Mesodermal cell (in vitro differentiated cells): ENCODE results near the gene GPR39.

ENCODE experiments used
- H3K27ac ChIP-seq: 2 replicates; pipeline ENCODE4 v1.7.0; 2013; ENCODE audit warnings: mild to moderate bottlenecking, low read depth, low read length, moderate library complexity; ENCODE audit not compliant: severe bottlenecking
- H3K36me3 ChIP-seq: 2 replicates; pipeline ENCODE4 v1.7.1; 2013; ENCODE audit warnings: mild to moderate bottlenecking, low read length, moderate library complexity; ENCODE audit not compliant: control insufficient read depth, insufficient read depth
- H3K4me1 ChIP-seq: one replicate; pipeline ENCODE4 v1.7.1; 2013; ENCODE audit warnings: mild to moderate bottlenecking, low read length; ENCODE audit not compliant: insufficient read depth, control insufficient read depth, poor library complexity, severe bottlenecking
- H3K4me3 ChIP-seq: 2 replicates; pipeline ENCODE4 v1.7.0; 2013; ENCODE audit warnings: low read length, control low read depth, mild to moderate bottlenecking; ENCODE audit not compliant: insufficient read depth, poor library complexity, severe bottlenecking; ENCODE audit errors: extremely low read depth
- H3K9me3 ChIP-seq: 2 replicates; pipeline ENCODE4 v1.7.1; 2013; ENCODE audit warnings: mild to moderate bottlenecking, low read length, moderate library complexity; ENCODE audit not compliant: control insufficient read depth
- WGBS, 2 experiments: methylation state at CpG; one replicate each; pipeline ENCODE4 v1.1.5; 2013; ENCODE audit warnings: missing lambda C conversion rate in 2 of 2; ENCODE audit not compliant: insufficient coverage in 2 of 2; 5-methylcytosine and 5-hydroxymethylcytosine counted together

Gene GPR39

DNA sequence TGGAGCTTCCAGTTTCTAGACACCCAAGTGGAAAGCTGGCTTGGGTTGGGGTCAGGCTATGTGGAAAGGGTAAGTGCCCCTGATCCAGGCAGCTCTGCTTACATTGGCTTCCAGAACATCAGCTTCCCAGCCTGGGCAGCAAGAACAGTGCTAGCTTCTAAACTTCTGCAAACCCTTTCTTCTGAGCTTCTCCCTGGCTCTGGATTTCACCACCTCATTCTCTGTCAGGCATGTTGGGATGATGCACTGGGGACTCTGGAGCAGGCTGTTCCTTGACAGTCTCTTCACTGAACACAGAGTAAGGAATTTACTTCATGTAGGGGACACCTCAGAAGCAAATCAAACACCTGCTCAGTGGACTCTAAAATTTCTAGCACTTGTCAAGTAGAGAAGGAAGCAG lies 180.6 kb downstream of the GPR39 start:
- Histone ChIP-seq H3K36me3 (no peaks in the 10 kb centered on the region), H3K9me3 (no peaks in the 10 kb centered on the region), H3K27ac (no peak overlapping the region), H3K4me3 (no peak overlapping the region), H3K4me1 (peaks cover 9% of the 10 kb centered on the region)

DNA sequence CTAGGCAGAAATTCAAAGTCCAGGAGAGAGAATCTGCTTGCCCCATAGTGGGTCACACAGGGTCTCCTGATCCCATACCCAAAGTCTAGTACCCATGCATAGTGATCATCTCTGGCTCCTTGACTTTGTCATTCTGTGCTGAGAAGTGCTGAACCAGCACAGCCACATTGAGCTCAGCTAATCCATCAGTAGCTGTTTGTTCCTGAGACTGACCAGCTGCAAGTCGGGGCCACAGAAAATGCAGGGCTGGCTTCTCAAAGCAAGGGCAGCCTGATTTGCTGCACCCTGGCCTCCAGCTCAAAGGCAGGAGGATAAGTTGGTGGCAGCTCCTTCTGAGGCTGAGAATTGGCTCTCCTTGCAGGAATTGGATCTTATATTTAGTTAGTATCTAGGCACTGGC lies 181.2 kb downstream of the GPR39 start:
- Histone ChIP-seq H3K4me3 (no peak overlapping the region), H3K27ac (no peak overlapping the region), H3K9me3 (no peaks in the 10 kb centered on the region), H3K4me1 (peaks cover 9% of the 10 kb centered on the region), H3K36me3 (no peaks in the 10 kb centered on the region)
- 83 to 100% methylated on average over 1 of the region's 1 CpG for WGBS, 2 experiments

DNA sequence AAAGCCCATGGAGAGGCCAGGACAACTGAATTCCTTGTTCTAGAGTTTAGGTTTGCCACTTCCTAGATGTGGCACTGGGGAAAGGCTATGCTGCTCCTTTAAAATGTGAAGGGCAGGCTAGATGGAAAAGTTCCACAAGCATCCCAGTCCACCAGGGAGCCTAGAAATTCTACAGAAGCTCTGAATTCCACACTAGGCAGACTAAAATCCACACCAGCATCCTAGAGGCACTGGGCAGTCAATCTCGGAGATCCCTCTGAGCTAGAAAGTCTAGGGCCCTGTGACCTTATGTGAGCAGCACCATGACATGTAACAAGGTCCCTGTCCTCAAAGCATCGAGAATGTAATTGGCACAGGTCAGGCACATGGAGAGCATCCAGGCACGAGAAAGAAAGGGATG lies 181.9 kb downstream of the GPR39 start:
- Histone ChIP-seq H3K4me3 (no peak overlapping the region), H3K36me3 (no peaks in the 10 kb centered on the region), H3K27ac (no peak overlapping the region), H3K4me1 (peaks cover 6% of the 10 kb centered on the region), H3K9me3 (no peaks in the 10 kb centered on the region)
- WGBS, 2 experiments: 86% methylated on average over 1 of the region's 3 CpGs; no CpG with 5 or more reads in 1 of the 2 experiments

DNA sequence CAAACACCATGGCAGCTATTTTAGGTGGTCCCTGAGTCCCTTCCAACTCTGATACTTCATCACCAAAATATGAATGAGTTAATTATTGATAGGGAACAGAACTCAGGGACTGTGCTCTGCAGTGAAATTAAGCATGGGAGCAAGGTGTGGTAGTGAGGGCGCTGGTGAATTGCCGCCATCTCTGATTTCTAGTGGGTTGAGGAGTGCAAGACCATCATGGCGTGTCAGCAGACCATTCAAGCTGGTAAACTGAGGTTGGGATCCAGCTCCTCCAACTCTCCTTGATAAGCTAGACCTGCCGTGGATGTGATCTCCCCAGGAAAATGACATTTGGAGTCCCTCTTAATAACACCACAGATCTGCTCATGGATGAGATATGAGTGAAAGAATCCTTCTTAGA lies 183.0 kb downstream of the GPR39 start:
- Histone ChIP-seq H3K4me3 (no peak overlapping the region), H3K36me3 (no peaks in the 10 kb centered on the region), H3K4me1 (no peaks in the 10 kb centered on the region), H3K9me3 (no peaks in the 10 kb centered on the region), H3K27ac (no peak overlapping the region)
- whole genome bisulfite sequencing, 2 experiments: 83 to 95% methylated on average over 1 to 3 of the region's 4 CpGs

DNA sequence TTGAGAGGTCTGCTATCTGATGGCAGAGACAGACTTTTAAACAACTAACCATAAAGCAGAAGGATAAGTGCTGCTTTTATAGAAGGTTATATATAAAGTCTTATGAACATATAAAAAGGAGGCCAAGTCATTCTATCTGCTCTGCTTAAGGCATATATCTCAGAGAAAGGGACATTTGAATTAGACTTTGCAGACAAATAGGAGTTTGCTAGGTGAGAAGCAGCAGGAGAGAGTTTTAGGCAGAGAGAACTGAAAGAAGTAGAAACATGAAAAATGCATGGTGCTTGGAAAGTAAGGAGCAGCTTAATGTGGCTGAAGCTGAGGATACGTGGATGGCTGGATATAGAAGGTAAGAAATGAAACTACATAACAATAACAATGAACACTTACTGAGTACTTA lies 188.0 kb downstream of the GPR39 start:
- Histone ChIP-seq H3K27ac (no peak overlapping the region), H3K4me1 (no peaks in the 10 kb centered on the region), H3K36me3 (no peaks in the 10 kb centered on the region), H3K9me3 (no peaks in the 10 kb centered on the region), H3K4me3 (no peak overlapping the region)
- WGBS, 2 experiments: no CpG with 5 or more reads among the region's 1 CpG

DNA sequence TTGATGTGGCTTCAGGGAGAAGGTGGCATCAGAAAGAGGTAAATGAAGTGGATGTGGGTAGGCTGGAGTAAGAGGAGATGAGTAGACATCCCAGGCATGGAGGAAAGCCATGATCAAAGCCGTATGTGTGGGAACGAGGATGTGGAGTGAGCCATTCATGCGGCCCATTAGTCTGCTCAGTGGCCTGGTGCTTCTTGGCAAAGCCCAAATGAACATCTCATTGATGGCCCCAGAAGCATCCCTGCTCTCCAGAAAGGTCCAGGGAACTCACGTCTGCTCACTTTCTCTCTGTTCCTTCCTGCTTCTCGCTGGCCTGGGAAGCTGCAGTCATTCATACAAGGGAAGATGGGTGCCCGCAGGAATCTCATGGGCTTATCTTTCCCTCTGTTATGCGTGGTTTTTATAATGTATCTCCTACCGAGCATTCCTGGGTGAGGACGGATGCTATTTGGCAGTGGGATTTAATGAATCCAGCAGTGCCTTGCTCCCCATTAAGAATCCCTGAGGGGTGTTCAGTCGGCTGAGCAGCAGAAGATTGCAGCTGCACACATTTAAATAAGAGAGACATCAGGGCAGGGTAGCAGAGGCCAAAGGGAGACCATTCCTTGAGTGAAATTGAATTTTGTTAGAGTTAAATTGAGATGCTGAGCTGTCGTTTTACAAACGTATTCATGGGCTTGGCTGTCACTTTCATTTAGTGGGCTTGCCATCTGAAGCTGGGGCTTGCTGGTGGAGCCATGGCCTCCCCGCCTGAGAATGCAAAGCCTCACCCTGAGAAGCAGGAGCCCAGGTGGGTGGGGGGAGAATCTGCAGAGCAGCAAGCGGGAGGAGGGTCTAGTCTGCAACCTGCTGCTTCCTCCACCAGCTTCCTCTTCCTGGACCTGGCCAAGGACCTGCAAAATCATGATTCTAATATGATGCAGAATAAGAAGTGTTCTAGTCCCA lies 188.9 kb downstream of the GPR39 start:
- no peaks in the 10 kb centered on the region for H3K9me3 ChIP-seq
- no peaks in the 10 kb centered on the region for H3K4me1 ChIP-seq
- H3K27ac ChIP-seq: no peak overlapping the region
- H3K36me3 ChIP-seq: no peaks in the 10 kb centered on the region
- H3K4me3 ChIP-seq: no peak overlapping the region
- WGBS, 2 experiments: 65 to 78% methylated on average over 9 to 11 of the region's 14 CpGs

DNA sequence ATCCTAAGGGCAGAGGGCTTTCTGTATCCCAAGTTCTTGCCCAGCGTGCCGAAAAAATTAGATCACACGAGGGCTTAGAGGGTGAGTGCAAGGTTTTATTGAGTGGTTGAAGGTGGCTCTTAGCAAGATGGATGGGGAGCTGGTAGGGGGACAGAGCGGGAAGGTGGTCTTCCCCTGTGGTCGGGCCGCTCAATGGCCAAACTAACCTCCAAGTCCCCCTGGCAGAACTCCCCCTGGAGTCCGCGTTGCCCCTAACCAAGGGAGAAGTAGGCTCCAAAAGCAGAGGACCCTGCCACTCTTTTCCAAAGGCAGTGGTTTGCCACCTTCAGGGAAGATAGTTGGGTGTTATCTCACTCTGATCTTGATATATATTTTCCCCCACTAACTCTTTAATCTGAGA lies 190.0 kb downstream of the GPR39 start:
- Histone ChIP-seq H3K27ac (no peak overlapping the region), H3K4me1 (no peaks in the 10 kb centered on the region), H3K36me3 (no peaks in the 10 kb centered on the region), H3K4me3 (no peak overlapping the region), H3K9me3 (no peaks in the 10 kb centered on the region)
- 80 to 89% methylated on average over 2 to 3 of the region's 8 CpGs for WGBS, 2 experiments

DNA sequence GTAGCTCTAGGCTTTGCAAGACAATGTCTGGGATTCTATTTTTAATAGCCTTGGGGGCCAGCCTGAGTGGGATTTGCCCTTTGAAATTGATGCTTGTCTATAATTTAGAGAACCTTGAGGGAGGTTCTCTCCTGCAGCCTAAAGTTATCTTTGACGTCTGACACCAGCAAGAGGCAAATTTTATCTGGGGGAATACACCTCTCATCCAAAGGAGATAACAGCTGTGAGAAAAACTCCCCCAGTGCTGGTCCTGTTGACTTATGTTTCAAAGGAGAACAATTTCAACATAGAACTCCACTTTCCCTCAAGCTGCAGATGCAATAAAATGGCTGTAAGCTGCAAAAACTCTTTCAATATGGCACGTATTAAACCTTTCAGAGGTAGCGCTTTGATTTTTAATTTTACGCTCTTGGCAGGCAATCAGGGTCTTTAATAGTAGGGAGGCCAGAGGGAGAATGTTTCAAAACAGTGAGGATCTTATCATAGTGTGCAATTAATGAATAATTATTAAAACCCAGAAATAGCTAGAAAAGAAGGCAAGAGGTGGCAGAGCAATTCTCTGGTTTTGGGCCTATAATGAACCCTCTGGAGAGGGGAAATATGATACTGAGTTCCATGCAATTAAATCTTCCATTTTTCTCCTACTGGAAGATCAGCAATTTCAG lies 191.0 kb downstream of the GPR39 start:
- 88 to 90% methylated on average over 2 of the region's 4 CpGs for WGBS, 2 experiments
- Histone ChIP-seq H3K36me3 (no peaks in the 10 kb centered on the region), H3K9me3 (no peaks in the 10 kb centered on the region), H3K4me3 (no peak overlapping the region), H3K4me1 (no peaks in the 10 kb centered on the region), H3K27ac (no peak overlapping the region)

DNA sequence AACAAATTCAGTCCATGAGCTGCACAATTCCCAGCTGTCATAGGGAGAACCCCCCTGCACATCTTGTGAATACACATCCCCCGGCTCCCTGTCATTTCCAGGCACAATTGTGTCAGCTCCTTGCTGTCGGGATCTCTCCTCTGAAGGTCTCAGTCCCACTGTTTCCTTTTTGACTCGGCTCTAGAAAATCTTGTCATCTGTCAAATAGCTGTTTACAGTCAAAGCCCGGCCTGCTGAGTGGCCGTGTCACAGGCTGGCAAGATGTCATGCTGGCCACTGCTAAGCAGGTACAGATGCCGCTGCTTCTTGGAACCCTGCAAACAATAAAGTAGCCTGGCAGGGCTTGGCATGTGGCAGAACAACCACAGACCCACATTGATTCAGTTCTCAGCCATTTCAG lies 191.7 kb downstream of the GPR39 start:
- Histone ChIP-seq H3K36me3 (no peaks in the 10 kb centered on the region), H3K9me3 (no peaks in the 10 kb centered on the region), H3K4me3 (no peak overlapping the region), H3K4me1 (no peaks in the 10 kb centered on the region), H3K27ac (no peak overlapping the region)
- 67 to 76% methylated on average over 6 of the region's 6 CpGs for WGBS, 2 experiments

DNA sequence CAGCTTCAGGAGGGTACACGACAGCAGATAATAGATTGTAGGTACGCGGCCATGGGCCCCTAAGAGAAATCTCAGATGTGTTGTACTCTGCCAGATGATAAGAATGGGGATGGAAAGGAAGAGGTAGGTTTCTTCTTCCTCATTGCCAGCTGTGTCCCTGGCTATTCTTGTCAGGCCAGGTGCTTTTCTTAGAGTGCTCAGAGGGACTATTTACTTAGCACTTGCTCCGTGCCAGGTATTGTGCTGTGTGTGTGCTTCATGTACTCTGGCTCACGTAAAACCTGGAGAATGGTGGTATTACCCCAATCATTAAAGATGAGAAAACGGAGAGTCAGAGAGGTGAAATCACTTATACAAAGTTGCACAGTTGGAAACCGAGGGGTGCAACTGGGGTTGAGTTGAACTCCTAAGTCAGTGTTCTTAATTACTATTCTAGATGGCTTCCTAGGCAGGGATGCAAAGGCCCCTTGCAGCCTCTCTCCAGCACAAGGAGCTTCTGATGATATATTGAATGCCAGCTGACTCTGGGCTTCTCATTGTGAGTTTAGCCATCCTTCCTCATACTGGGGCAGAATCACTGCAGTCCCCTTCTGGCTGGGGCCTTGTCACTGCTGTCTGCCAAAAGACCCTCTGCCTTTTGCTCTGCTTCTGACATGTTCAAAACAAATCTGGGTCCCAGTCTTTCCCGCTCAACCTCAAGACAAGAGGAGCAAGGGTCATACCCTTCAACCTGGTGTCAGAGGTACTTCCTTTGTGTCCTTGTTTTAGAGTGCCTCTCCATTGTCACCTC lies 192.7 kb downstream of the GPR39 start:
- no peaks in the 10 kb centered on the region for H3K4me1 ChIP-seq
- H3K4me3 ChIP-seq: no peak overlapping the region
- no peak overlapping the region for H3K27ac ChIP-seq
- WGBS, 2 experiments: 95 to 100% methylated on average over 2 to 6 of the region's 8 CpGs
- no peaks in the 10 kb centered on the region for H3K36me3 ChIP-seq
- no peaks in the 10 kb centered on the region for H3K9me3 ChIP-seq
